K562 treated with DMSO at 1 percent for 4 hours (cell line): Measurements from ENCODE around the gene PRKCG. TPM values are rescaled to one million over a fixed set of nuclear protein-coding genes. Genes with fewer than 3 reads are reported as not detected.

ENCODE experiments used
- total RNA-seq: library from RNA; unstranded; fragments of 300-600 nt; gene quantifications from 2 replicates; pipeline ENCODE4 v1.2.3, GENCODE V29; 2022; ENCODE audit not compliant: insufficient read depth

The PRKCG gene
- total RNA-seq, result not detected in 2 replicates

GRCh38 chr19:53881482-53882390 is at the start of gene PRKCG:
Gene PRKCG (plus strand): TSS chr19:53882197. CDS start chr19:53882495, 298 bp downstream.

GRCh38 chr19:53867225-53868090 is 14.5 kb upstream of the PRKCG start, which contains the start of gene MYADM:
Gene MYADM (plus strand): TSS chr19:53867883. CDS start chr19:53873530, 5,647 bp downstream.

GRCh38 chr19:53908935-53909415 is 27.0 kb downstream of the PRKCG start, which contains the start of gene CACNG7:
Gene CACNG7 (plus strand): TSS chr19:53909278. CDS start chr19:53912832, 3,554 bp downstream.

Other genes starting within 250 kb of the PRKCG start
- gene NLRP12, start 57.9 kb upstream of the PRKCG start, total RNA-seq, result not detected in 2 replicates
- 31.9 and 42.1 TPM in 2 replicates for gene MYADM, start 14.3 kb upstream of the PRKCG start, total RNA-seq
- gene CACNG7, start 27.1 kb downstream of the PRKCG start, total RNA-seq, result not detected in 2 replicates
- gene CACNG8, start 80.7 kb downstream of the PRKCG start, total RNA-seq, result not detected in 2 replicates
- gene CACNG6, start 109.4 kb downstream of the PRKCG start, total RNA-seq, result not detected in 2 replicates
- not detected in 2 replicates for gene VSTM1, start 181.7 kb downstream of the PRKCG start, total RNA-seq
- gene TARM1, start 199.2 kb downstream of the PRKCG start, total RNA-seq, result not detected in 2 replicates
- gene OSCAR, start 218.6 kb downstream of the PRKCG start, total RNA-seq, result 2.3 and 3.6 TPM in 2 replicates
- 61.7 and 117 TPM in 2 replicates for gene NDUFA3, start 220.7 kb downstream of the PRKCG start, total RNA-seq
- gene TFPT, start 233.5 kb downstream of the PRKCG start, total RNA-seq, result 7.9 and 11.9 TPM in 2 replicates
- 62.7 and 68.2 TPM in 2 replicates for gene PRPF31, start 233.6 kb downstream of the PRKCG start, total RNA-seq